ENCODE measurements around the gene CEP95. TPM values are rescaled to one million over a fixed set of nuclear protein-coding genes. Genes with fewer than 3 reads are reported as not detected.

Gene CEP95
- total and polyA plus RNA-seq, 2 of the 13 experiments (the other 11 are each of a cell fraction or from before 2014, with no cell fraction given): 65.9 to 68.8 TPM

DNA sequence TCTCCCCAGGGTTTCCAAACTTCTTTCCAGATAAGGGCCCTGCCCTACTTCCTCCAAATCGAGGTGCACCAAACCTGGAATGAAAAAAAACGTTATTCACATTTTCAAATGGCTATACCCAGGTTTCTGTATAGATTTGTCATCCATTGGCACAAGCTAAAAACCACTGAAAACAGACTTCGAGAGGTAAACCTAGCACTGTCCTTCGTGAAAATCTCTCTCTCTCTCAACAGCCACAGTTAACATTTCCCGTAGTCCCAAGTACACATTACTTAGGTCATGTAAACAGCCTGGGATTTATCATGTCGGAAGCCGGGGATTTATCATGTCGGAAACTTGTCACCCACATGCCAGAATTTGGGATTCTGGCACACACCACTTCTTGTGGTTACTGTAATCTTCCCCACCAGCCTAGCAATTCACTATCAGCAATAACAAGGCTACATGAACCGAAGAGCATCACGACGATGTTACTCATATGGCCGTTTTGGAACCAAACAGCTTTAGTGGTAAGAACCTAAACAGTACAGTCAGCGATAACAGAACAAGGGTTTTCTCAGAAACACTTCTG is 1.9 kb upstream of the CEP95 start (continued):
- TF ChIP-seq, protein P1, sequence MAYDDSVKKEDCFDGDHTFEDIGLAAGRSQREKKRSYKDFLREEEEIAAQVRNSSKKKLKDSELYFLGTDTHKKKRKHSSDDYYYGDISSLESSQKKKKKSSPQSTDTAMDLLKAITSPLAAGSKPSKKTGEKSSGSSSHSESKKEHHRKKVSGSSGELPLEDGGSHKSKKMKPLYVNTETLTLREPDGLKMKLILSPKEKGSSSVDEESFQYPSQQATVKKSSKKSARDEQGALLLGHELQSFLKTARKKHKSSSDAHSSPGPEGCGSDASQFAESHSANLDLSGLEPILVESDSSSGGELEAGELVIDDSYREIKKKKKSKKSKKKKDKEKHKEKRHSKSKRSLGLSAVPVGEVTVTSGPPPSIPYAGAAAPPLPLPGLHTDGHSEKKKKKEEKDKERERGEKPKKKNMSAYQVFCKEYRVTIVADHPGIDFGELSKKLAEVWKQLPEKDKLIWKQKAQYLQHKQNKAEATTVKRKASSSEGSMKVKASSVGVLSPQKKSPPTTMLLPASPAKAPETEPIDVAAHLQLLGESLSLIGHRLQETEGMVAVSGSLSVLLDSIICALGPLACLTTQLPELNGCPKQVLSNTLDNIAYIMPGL (CRISPR knock-in tag; IDR thresholded peaks at IDR 0.05; ENCODE audit: borderline replicate concordance in 1 of 2, low read depth in 1 of 2): 0 out of 4 replicates have a peak, but pooled peaks of 1 of the 2 experiments have one; percentile 49
- 0 out of 2 replicates have a peak, but pooled peaks have one; percentile 2 for TF ChIP-seq BCL6 (CRISPR knock-in tag; IDR thresholded peaks at IDR 0.05)
- peak; percentile 83 for TF ChIP-seq FOXA3 (CRISPR knock-in tag; IDR thresholded peaks at IDR 0.05)
- TF ChIP-seq RARG (CRISPR knock-in tag; IDR thresholded peaks at IDR 0.05; ENCODE audit: low read depth): 0 out of 2 replicates have a peak, but pooled peaks have one; percentile 76
- no peak for TF ChIP-seq NCOA2 (CRISPR knock-in tag; IDR thresholded peaks at IDR 0.05)
- no peak for TF ChIP-seq ZNF138 (CRISPR knock-in tag; IDR thresholded peaks at IDR 0.05; ENCODE audit: low read depth)
- TF ChIP-seq, protein P2, sequence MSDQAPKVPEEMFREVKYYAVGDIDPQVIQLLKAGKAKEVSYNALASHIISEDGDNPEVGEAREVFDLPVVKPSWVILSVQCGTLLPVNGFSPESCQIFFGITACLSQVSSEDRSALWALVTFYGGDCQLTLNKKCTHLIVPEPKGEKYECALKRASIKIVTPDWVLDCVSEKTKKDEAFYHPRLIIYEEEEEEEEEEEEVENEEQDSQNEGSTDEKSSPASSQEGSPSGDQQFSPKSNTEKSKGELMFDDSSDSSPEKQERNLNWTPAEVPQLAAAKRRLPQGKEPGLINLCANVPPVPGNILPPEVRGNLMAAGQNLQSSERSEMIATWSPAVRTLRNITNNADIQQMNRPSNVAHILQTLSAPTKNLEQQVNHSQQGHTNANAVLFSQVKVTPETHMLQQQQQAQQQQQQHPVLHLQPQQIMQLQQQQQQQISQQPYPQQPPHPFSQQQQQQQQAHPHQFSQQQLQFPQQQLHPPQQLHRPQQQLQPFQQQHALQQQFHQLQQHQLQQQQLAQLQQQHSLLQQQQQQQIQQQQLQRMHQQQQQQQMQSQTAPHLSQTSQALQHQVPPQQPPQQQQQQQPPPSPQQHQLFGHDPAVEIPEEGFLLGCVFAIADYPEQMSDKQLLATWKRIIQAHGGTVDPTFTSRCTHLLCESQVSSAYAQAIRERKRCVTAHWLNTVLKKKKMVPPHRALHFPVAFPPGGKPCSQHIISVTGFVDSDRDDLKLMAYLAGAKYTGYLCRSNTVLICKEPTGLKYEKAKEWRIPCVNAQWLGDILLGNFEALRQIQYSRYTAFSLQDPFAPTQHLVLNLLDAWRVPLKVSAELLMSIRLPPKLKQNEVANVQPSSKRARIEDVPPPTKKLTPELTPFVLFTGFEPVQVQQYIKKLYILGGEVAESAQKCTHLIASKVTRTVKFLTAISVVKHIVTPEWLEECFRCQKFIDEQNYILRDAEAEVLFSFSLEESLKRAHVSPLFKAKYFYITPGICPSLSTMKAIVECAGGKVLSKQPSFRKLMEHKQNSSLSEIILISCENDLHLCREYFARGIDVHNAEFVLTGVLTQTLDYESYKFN (CRISPR knock-in tag; conservative IDR thresholded peaks at IDR 0.05): 0 out of 2 replicates have a peak, but pooled peaks have one; percentile 23
- 0 out of 2 replicates have a peak, but pooled peaks have one; percentile 55 for TF ChIP-seq ZNF674 (CRISPR knock-in tag; IDR thresholded peaks at IDR 0.05; ENCODE audit: low read depth)
- peak; percentile 32; the same call in 1 of the 2 replicates for TF ChIP-seq MED1 (CRISPR knock-in tag; IDR thresholded peaks at IDR 0.05)
- TF ChIP-seq ZNF746 (CRISPR knock-in tag; IDR thresholded peaks at IDR 0.05): no peak
- TF ChIP-seq ZNF121 (CRISPR knock-in tag; IDR thresholded peaks at IDR 0.05): no peak
- TF ChIP-seq, protein P3, sequence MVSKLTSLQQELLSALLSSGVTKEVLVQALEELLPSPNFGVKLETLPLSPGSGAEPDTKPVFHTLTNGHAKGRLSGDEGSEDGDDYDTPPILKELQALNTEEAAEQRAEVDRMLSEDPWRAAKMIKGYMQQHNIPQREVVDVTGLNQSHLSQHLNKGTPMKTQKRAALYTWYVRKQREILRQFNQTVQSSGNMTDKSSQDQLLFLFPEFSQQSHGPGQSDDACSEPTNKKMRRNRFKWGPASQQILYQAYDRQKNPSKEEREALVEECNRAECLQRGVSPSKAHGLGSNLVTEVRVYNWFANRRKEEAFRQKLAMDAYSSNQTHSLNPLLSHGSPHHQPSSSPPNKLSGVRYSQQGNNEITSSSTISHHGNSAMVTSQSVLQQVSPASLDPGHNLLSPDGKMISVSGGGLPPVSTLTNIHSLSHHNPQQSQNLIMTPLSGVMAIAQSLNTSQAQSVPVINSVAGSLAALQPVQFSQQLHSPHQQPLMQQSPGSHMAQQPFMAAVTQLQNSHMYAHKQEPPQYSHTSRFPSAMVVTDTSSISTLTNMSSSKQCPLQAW (CRISPR knock-in tag; IDR thresholded peaks at IDR 0.05): peak; percentile 35; the same call in 1 of the 2 replicates
- TF ChIP-seq AKAP8 (CRISPR knock-in tag; IDR thresholded peaks at IDR 0.05): peak; percentile 59; the same call in 1 of the 2 replicates
- TF ChIP-seq, protein P4, sequence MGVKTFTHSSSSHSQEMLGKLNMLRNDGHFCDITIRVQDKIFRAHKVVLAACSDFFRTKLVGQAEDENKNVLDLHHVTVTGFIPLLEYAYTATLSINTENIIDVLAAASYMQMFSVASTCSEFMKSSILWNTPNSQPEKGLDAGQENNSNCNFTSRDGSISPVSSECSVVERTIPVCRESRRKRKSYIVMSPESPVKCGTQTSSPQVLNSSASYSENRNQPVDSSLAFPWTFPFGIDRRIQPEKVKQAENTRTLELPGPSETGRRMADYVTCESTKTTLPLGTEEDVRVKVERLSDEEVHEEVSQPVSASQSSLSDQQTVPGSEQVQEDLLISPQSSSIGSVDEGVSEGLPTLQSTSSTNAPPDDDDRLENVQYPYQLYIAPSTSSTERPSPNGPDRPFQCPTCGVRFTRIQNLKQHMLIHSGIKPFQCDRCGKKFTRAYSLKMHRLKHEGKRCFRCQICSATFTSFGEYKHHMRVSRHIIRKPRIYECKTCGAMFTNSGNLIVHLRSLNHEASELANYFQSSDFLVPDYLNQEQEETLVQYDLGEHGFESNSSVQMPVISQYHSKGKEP (CRISPR knock-in tag; IDR thresholded peaks at IDR 0.05): no peak
- 0 out of 2 replicates have a peak, but pooled peaks have one; percentile 29 for TF ChIP-seq MEIS1 (CRISPR knock-in tag; IDR thresholded peaks at IDR 0.05; ENCODE audit: borderline replicate concordance)
- TF ChIP-seq, protein P5, sequence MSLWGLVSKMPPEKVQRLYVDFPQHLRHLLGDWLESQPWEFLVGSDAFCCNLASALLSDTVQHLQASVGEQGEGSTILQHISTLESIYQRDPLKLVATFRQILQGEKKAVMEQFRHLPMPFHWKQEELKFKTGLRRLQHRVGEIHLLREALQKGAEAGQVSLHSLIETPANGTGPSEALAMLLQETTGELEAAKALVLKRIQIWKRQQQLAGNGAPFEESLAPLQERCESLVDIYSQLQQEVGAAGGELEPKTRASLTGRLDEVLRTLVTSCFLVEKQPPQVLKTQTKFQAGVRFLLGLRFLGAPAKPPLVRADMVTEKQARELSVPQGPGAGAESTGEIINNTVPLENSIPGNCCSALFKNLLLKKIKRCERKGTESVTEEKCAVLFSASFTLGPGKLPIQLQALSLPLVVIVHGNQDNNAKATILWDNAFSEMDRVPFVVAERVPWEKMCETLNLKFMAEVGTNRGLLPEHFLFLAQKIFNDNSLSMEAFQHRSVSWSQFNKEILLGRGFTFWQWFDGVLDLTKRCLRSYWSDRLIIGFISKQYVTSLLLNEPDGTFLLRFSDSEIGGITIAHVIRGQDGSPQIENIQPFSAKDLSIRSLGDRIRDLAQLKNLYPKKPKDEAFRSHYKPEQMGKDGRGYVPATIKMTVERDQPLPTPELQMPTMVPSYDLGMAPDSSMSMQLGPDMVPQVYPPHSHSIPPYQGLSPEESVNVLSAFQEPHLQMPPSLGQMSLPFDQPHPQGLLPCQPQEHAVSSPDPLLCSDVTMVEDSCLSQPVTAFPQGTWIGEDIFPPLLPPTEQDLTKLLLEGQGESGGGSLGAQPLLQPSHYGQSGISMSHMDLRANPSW (CRISPR knock-in tag; IDR thresholded peaks at IDR 0.05; ENCODE audit: borderline replicate concordance): peak; percentile 17; the same call in 1 of the 2 replicates
- peak; percentile 32; the same call in 1 of the 2 replicates for TF ChIP-seq TARDBP (CRISPR knock-in tag; IDR thresholded peaks at IDR 0.05)

Data from HepG2 (cell line).